HepG2 (cell line): ENCODE measurements around the gene FAT4. TPM values are rescaled to one million over a fixed set of nuclear protein-coding genes. Genes with fewer than 3 reads are reported as not detected.

ENCODE experiments used
- ARID4A ChIP-seq: sonication (generic); formaldehyde crosslinking; IDR thresholded peaks from 2 replicates; pipeline ENCODE4 v1.5.0; 2020; ENCODE audit warnings: mild to moderate bottlenecking, missing genetic modification reagents, borderline replicate concordance
- ARNTL ChIP-seq: sonication (generic); formaldehyde crosslinking; IDR thresholded peaks from 2 replicates; pipeline ENCODE4 v1.4.0; 2020; ENCODE audit warnings: mild to moderate bottlenecking, missing genetic modification reagents
- GABPA ChIP-seq, 2 experiments: IDR thresholded peaks; 2 replicates each; pipeline ENCODE4 v1.6.1; 2011 to 2016; ENCODE audit warnings: low read depth in 2 of 2, low read length in 1 of 2, missing biosample characterization in 1 of 2, missing genetic modification characterization in 1 of 2
- HCFC1 ChIP-seq: fragments of 150-350 bp; IDR thresholded peaks from 2 replicates; pipeline ENCODE4 v1.6.1; 2014; ENCODE audit warnings: low read depth, low read length
- IRF1 ChIP-seq: sonication (generic); formaldehyde crosslinking; IDR thresholded peaks from 2 replicates; pipeline ENCODE4 v1.4.0; 2020; ENCODE audit warnings: low read depth, mild to moderate bottlenecking, missing genetic modification reagents
- KDM5B ChIP-seq: sonication (generic); formaldehyde crosslinking; IDR thresholded peaks from 2 replicates; pipeline ENCODE4 v1.4.0; 2020; ENCODE audit warnings: missing genetic modification reagents, mild to moderate bottlenecking, borderline replicate concordance
- KMT2B ChIP-seq: IDR thresholded peaks from 2 replicates; pipeline ENCODE4 v1.6.1; 2016; ENCODE audit warnings: missing genetic modification reagents, missing compliant biosample characterization
- PRDM15 ChIP-seq: sonication (generic); formaldehyde crosslinking; IDR thresholded peaks from 2 replicates; pipeline ENCODE4 v1.4.0; 2020; ENCODE audit warnings: missing genetic modification reagents
- ZBTB49 ChIP-seq: sonication (generic); formaldehyde crosslinking; IDR thresholded peaks from 2 replicates; pipeline ENCODE4 v1.4.0; 2020; ENCODE audit warnings: missing genetic modification reagents, borderline replicate concordance
- ZFP37 ChIP-seq: sonication (generic); formaldehyde crosslinking; IDR thresholded peaks from 2 replicates; pipeline ENCODE4 v1.4.0; 2020; ENCODE audit warnings: missing genetic modification reagents, borderline replicate concordance
- polyA plus RNA-seq, 8 experiments: library from polyadenylated mRNA; depleted of rRNA in 3 of 8; stranded (reverse) in 7 of 8; unstranded in 1 of 8; fragments of >200 nt; fragmentation: Illumina TruSeq in 4 of 8; extraction: Trizol in 4 of 8; gene quantifications; 2 replicates each; pipeline versions ENCODE4 v1.2.1 to v1.2.3, GENCODE V29; 2011 to 2016; ENCODE audit warnings: low read depth in 4 of 8, missing spikeins in 1 of 8, mixed read lengths in 1 of 8; ENCODE audit not compliant: insufficient read depth in 1 of 8
- total RNA-seq, 5 experiments: library from RNA; depleted of rRNA; stranded (reverse); fragments of >200 nt; fragmentation: Illumina TruSeq; extraction: Trizol; gene quantifications; 2 replicates each; pipeline ENCODE4 v1.2.3, GENCODE V29; 2016; ENCODE audit warnings: low read depth in 1 of 5

FAT4 gene
- total and polyA plus RNA-seq, 2 of the 13 experiments (the other 11 are each of a cell fraction or from before 2014, with no cell fraction given) = 0.27 to 1.2 TPM

GRCh38 chr4:125334926-125335325 is 20.2 kb downstream of the FAT4 start (continued):
- TF ChIP-seq ZBTB49 (CRISPR knock-in tag) = no peak
- TF ChIP-seq ARNTL (CRISPR knock-in tag) = no peak
- TF ChIP-seq ARID4A = no peak
- no peak for TF ChIP-seq KDM5B (CRISPR knock-in tag)
- no peak for TF ChIP-seq PRDM15
- TF ChIP-seq HCFC1 = no peak
- TF ChIP-seq KMT2B = no peak
- TF ChIP-seq ZFP37 (CRISPR knock-in tag) = no peak
- TF ChIP-seq GABPA (IDR thresholded peaks at IDR 0.05; ENCODE audit: low read depth, low read length) = no peak
- TF ChIP-seq GABPA (CRISPR knock-in tag; IDR thresholded peaks at IDR 0.05; ENCODE audit: low read depth) = no peak
- TF ChIP-seq IRF1 (CRISPR knock-in tag) = no peak
